GM18526 (cell line): ENCODE data around the gene CEBPE.

Experiments
- POLR2A ChIP-seq: IDR thresholded peaks from 3 replicates; pipeline ENCODE4 v1.6.1; 2011; ENCODE audit not compliant: insufficient read length; ENCODE audit errors: extremely low read depth

CEBPE gene

DNA sequence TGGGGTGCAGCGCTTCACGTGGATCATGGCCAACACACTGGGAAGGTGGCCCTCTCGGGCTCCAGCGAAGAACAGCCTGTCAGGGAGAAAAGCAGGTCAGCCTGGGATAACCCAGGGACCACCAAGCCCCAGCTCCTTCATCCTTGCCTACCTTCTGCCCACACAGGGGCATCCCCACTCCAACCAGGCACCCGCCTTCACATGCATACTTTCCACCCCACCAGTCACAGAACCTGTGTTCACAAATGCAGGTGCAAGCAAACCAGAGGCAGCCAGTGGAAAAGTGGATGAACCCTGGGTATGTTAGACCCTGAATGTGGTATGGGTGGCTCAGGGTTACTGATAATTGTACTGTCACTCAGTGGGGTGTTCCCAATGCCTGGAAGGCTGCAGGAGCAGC lies 12.4 kb upstream of the CEBPE start:
- TF ChIP-seq POLR2A, result no peak

DNA sequence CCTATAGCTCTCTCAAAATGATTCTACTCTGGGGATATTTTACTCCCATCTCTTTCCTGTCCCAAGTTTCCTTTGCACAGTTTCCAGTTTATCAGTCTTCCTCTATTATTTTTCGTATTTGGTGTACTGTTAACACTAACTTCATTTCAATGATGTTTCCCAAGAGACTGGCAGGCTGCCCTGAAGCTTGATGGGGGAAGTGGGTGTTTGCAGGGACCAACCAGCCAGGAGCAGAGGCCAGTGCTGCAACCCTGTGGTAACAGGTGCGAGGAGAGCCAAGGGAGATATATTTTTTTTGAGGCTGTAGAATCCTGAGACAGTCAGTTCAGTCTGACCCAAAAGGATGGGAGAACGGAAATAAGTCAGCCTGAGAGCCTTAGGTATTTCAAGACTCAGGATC lies 11.8 kb upstream of the CEBPE start:
- TF ChIP-seq POLR2A, result no peak

DNA sequence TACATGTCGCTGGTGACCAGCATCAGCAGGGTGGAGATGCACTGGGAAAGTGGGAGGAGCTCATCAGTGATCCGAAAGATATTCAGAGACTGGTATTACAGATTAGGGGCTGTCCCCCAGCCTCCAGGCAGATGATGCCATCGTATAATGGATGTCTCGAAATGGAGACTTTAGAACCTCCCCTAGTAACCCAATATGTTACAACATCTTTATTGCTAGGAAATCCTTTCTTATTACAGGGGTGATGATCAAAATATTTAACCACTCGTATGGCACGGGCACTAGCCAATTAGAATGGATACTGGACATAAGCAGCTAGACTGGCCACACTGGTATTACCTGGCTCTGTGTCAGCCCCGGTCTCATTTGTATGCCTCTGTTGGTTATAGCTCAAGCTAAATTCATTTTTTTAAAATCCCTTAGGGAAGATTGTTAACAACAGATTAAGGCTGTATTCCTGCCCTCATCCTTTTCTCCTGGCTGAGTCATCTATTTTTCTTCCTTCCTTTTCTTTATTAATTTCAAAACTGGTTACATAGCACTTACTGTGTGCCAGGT lies 10.8 kb upstream of the CEBPE start:
- no peak for TF ChIP-seq POLR2A

DNA sequence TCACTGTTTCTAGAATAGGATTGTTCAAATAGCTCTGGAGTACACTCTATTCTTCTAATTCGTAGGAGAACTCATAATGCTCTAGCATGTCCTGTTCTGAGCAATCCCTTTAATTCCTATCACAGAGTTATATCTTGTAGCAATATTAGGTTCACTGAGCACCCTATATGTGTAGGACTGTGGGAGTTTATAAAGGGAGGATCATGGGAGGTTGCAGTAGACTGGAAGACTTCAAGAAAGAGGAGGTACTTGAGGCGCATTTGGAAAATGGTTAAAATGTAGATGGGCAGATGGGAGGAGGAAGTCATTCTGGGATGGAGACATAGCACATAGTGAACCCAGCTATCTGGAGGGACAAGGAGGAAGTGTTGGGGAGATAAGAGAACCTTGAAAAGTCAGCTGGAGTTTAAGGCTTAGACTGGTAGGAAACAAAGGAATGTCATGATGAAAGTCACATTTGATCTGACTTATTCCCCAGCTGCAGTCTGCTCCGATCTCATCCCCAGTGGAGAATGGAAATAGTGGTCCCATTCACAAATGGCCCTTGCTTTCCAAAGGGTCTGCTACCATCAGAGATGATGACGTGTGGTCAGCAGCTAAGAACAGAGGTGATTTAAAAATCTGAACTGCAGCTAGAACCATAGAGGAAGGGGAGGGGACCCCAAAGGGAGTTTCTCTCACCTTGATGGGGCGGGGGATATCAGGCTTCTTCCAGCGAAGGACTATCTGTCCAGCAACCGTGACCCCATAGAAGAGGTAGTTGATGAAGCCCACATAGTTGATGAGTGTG lies 10.1 kb upstream of the CEBPE start:
- TF ChIP-seq POLR2A, result no peak

DNA sequence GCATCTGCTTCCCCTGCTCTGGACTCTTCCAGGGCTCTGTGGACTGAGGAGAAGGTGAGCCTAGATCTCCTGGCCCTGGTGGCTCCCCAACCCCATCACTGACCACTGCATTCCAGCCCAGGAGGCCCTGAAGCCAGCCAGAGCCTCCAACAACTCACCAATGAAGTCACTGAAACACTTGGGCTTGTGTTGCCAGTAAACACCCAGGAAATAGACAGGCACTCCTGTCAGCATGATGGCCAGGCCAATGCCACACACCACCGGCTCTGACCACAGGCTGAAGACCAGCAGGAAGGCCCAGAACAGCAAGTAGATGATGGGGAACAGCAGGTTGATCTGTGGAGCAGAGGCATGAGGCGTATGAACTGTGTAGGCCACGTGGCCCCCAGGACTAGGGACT lies 8.8 kb upstream of the CEBPE start:
- TF ChIP-seq POLR2A, result no peak

DNA sequence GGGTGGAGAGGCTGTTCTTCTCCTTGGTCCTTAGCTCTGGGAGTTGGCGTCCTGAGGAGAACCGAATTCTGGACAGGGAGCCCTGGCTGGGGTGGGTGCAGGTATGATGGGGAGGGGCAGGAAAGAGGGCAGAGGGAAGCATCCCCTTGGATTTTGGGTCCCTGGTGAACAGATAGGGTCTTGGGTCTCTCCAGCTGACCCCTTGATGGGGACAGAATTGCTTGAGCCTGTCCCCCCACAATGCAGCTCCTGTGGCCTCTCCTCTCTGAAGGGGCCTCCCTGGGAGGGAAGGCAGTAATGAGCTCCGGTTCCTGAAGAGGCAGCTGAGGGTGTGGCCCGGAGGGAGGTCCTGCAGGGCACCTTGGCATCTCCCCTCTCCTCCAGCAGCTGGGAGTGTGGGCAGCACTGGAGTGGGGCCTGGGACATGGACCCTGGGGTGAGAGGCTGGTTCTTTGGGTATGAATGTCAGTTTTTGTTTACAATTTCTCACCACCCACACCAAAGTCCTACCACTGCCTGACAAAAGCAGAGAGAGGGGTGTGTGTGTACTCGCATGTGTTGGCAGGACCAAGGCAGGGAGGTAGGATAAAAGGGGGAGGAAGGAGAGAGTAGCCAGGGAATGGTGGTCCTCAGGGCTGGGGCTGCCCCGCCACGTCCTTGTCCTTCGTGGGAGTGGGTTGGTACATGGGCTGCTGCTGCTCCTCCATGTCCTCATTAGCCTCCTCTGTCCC lies 7.7 kb upstream of the CEBPE start:
- TF ChIP-seq POLR2A, result no peak

DNA sequence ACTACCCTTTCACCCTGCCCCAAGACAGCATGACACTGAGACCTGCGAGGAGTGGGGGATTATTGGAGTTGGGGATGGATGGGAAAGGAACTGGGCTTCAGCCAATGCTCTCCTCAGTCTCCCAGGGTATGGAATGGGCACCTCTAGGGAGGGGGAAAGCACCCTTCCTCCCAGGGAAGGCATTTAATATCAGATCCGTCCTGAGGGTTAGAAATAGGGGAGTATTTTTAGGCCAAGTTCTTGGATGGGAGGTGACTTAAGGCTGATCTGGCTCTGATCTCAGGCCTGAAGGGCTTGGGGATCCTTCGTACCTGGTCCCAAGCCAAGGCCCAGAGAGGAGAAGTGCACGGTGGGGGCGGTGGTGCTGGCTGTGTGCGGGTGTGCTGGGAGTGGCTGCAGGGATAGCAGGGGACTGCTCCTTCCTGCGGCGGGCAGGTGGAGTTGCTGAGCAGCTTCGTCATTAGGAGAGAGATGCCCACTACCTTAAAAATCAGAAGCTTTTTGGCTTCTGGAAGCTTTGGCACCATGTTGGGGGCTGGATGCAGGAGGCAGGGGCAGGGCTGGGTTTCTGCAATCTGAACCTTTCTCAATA lies 7.0 kb upstream of the CEBPE start:
- TF ChIP-seq POLR2A, result no peak

DNA sequence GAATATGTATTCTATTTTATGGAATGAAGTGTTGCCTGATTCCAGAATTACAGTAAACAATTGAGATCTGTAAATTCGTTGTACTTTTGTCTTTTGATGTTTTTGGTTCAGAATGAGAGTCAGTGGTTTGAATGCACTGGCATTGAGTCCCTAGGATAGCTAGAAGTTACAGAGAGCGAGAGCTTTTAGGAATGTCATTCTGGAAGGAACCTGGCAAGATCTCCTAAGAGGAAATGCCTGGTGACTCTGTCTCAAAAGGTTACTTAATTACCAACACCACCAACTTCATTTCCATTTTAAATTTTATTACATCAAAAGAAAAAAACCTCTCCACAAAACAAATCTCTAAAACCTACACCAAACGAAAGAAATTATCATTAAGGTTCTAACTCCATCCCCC lies 6.0 kb upstream of the CEBPE start:
- TF ChIP-seq POLR2A, result no peak

DNA sequence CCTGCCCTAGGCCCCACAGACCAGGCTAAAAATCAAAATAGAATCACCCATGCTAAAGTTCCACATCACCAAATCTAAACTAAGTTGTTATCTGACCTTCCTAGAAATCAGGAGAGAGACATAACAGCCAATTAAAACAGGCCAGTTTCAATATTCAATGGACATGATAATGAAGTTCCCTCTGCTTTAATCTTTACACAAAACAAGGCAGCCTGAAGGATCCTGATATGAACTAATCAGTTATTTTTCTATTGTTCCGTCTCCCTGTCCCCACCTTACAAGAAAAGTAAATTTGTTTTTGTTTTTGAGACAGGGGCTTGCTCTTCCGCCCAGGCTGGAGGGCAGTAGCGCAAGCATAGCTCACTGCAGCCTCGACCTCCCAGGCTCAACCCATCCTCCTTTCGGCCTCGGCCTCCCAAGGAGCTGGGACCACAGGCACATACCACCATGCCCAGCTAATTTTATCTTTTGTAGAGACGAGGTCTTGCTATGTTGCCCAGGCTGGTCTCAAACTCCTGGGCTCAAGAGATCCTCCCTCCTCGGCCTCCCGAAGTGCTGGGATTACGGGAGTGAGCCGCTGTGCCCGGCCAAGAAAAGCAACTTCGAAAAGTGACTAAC lies 5.4 kb upstream of the CEBPE start:
- no peak for TF ChIP-seq POLR2A

DNA sequence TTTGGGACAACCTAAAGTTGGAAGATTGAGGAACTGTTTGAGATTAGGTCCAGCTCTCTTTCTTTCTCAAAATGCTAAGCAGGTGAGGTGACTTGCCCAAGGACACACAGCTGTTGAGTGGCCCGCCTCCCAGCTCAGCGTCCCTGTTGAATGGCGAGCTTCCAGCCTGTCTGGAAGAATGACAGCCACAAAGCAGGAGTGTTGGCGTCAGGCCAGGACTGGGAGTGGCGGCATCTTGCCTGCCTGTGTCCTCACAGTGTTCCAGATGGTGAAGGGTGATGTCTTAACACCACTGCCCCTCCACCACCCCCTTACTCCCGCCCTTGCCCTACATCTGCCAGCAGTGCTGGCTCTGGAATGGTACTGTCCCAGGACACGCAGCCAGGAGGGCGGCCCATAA lies 4.4 kb upstream of the CEBPE start:
- no peak for TF ChIP-seq POLR2A

DNA sequence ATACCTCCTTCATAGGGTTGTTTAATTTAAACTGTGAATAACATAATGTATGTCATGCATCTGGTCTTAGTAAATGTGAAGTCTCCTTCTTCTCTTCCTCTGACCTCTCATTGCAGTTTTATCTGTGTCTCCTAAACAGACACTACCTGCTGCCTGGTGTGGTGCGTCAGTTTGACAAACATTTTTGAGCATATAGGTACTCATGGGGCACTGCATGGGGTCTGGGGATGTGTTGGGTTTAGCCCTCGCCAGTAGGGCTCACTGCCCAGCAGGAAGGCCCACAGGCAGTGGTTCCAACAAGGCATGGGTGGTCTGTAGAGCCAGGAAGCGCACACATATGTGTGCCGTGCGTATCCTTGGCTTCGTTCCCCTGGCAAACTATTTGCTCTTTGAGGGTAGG lies 3.0 kb upstream of the CEBPE start:
- TF ChIP-seq POLR2A, result no peak

DNA sequence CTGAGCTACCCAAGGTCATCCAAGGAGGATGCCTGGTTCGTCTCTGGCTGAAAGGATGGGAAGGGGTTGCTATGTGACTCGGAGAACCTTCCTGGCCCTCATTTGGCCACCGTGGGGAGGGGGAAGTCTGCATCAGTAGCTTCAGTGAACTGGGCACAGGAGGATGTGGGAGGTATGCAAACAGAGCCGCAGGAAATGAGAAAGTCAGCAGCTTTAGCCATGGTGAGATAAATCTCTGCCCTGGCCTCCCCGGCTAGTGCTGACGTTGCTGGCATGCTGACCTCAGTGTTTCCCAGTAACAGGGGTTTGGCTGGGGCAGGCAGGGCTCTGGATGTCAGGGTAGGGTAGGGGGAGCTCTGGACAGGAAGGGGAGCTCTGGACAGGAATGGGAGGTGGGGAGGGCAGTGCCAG lies 2.3 kb upstream of the CEBPE start:
- no peak for TF ChIP-seq POLR2A

DNA sequence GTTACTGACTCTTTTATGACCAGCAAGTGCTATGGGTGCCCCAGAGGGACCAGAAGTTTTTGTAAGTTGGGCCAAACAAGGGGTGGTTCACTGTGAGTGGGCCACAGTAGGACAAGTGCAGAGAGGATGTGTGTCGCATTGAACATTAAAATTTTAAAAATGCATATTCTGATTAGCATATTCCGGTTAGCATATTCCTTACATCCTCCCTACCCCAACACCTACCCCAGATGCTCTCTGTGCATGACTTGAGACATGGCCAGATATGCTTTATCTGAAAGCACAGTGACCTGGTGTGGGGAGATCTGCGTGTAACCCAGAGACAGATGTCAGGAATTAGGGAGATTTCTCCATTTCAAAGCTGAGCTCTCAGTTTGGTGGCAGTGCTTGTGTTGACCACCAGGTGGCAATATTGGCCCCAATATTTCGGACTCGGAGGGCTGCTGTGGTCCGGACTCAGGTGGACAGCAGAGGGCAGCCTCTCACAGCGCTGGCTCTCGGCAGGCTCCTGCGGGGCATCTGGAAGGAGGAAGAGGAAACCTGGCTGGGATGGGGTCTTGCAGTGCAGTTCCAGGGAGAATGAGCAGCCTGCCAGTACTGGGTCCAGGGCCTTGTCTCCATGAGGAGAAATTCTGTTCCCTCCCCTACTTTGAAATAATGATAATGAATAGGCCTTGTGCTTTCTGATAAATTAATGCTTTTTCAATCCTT lies 1.6 kb upstream of the CEBPE start:
- no peak for TF ChIP-seq POLR2A

DNA sequence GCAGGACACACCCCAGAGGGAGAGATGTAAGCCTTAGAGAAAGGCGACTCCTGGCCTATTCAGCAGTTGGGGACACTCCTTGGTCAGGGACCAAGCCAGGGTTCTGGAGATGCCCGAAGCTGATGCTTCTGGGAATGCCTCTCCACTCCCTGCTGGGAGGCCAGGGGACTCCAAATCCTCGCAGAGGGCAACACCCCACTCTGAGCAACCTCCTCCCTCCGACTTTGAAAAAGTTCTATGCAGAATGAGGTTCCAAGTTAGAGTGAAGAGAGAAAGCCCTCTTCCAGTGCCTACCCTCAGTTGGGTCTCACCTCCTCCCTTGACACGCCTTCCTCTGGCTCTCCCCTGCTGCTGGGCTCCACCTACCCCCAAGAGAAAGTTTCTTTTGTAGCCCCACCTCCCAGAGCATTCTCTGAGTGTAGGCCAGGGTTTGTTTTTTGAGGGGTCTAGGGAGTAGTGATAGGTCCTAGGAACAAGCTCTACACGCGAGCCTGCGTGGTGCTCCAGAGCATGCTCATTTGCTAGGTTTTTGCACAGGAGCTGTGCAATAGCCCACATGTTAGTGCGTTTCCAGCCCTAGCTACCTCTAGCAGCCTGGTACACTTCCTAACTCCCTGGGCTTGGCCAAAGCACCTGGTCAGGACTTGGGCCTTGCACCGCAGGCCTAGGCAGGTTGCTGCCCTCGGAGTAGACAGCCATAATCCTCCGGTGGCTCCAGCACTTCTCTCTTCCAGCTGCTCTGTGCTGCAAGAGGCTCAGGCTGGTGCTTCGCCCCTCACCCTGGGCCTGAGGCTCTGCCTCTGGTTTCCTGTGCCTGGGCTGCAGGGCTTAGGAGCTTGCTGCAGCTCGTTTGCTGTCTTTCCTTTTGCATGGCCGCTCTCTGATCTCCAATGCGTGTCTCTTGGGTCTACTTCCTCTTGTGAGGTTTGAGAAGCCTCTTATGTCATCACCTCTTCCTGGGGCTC lies 590 bp upstream of the CEBPE start:
- TF ChIP-seq POLR2A, result no peak

DNA sequence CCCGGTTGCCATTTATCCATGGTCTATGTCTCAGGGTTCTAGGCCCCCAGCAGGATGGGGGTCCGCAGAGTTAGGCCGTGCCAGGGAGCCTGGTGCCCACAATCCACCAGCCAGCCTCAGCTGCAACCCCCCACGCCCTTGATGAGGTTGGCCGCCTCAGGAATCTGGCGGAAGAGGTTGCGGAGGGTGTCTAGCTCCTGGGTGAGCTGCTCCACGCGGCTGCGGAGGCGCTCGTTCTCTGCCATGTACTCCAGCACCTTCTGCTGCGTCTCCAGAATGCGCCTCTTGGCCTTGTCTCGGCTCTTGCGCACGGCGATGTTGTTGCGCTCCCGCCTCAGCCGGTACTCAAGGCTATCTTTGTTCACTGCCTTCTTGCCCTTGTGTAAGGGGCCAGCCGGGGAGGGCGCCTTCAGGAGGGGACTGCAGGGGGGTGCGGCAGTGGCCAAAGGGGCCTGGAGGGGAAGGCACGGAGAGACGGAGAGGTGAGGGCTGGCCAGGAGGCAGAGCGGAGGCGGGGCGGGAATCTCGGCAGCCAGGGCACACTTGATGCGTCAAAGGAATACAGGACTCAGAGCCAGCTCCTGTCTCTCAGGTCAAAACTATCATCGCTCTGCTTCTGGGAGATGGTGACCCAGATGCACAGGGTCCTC lies 1.6 kb downstream of the CEBPE start:
- no peak for TF ChIP-seq POLR2A
